Tibial nerve (tissue), 3 donors: ENCODE measurements around the gene CTNND2.

Source experiments
- CTCF ChIP-seq, 5 experiments: fragments of 200-600 bp in 3 of 5; fragments of 450-650 bp in 2 of 5; sonication (generic) in 3 of 5; IDR thresholded peaks; one replicate each; pipeline ENCODE4 v1.5.1; 2016 to 2019; ENCODE audit warnings: antibody characterized with exemption in 5 of 5, mild to moderate bottlenecking in 3 of 5, moderate library complexity in 2 of 5
- POLR2A ChIP-seq, 2 donors: fragments of 450-650 bp; IDR thresholded peaks; one replicate each; pipeline ENCODE4 v1.6.1; 2017; ENCODE audit warnings: antibody characterized with exemption in 2 of 2, mild to moderate bottlenecking in 2 of 2, moderate library complexity in 2 of 2

DNA sequence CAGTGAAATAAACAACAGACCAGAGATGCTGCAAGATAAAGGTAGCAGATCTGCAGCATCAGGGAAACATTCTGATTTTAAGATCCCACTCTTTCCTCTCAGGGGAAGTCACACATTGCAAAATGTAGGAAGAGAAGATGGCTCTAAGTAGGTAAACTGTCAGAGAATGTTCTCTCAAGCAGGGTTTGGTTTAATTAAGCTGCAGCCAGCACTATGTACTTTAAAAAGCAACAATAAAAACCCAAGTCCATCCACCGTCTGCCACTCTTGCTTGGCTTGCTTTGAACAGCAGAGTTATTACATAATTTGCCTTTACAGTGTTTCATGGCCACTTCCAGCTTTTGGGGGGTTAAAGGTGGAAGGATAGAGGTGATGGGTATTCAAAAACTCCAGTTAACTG, 800.0 kb downstream of the CTNND2 start:
- no peak for TF ChIP-seq CTCF (IDR thresholded peaks at IDR 0.05)
- TF ChIP-seq POLR2A (IDR thresholded peaks at IDR 0.05): no peak
